Mesenchymal stem cell (in vitro differentiated cells and primary cell): ENCODE data around the gene INAFM1.

Experiments used
- DNase-seq: peaks from one replicate; pipeline ENCODE4 v3.0.0-alpha.2; 2013
- H2AFZ ChIP-seq: one replicate; pipeline ENCODE4 v1.6.1; 2013; ENCODE audit warnings: low read depth, mild to moderate bottlenecking, control low read depth, inconsistent platforms, low read length, moderate library complexity
- H2AK5ac ChIP-seq: 2 replicates; pipeline ENCODE4 v1.6.1; 2013; ENCODE audit warnings: low read length, moderate library complexity, mild to moderate bottlenecking, inconsistent platforms; ENCODE audit not compliant: severe bottlenecking
- H2BK120ac ChIP-seq: one replicate; pipeline ENCODE4 v1.6.1; 2013; ENCODE audit warnings: low read depth, mild to moderate bottlenecking, inconsistent platforms, low read length, moderate library complexity
- H2BK12ac ChIP-seq, 2 experiments: one replicate each; pipeline ENCODE4 v1.6.1; 2013; ENCODE audit warnings: inconsistent platforms in 2 of 2, low read length in 2 of 2, mild to moderate bottlenecking in 2 of 2, moderate library complexity in 2 of 2, control low read depth in 1 of 2
- H2BK15ac ChIP-seq: one replicate; pipeline ENCODE4 v1.6.1; 2013; ENCODE audit warnings: mild to moderate bottlenecking, low read depth, inconsistent platforms; ENCODE audit not compliant: poor library complexity, severe bottlenecking
- H2BK5ac ChIP-seq: 2 replicates; pipeline ENCODE4 v1.6.1; 2013; ENCODE audit warnings: low read depth, mild to moderate bottlenecking, low read length, control low read depth, inconsistent platforms; ENCODE audit not compliant: poor library complexity, severe bottlenecking
- H3K14ac ChIP-seq, 2 experiments: one replicate each; pipeline ENCODE4 v1.6.1; 2013; ENCODE audit warnings: inconsistent platforms in 2 of 2, low read length in 2 of 2, control low read depth in 1 of 2, mild to moderate bottlenecking in 1 of 2, moderate library complexity in 1 of 2
- H3K18ac ChIP-seq, 2 experiments: one replicate each; pipeline ENCODE4 v1.6.1; 2013; ENCODE audit warnings: inconsistent platforms in 2 of 2, low read length in 2 of 2, control low read depth in 1 of 2, low read depth in 1 of 2, mild to moderate bottlenecking in 1 of 2
- H3K23ac ChIP-seq, 2 experiments: one replicate each; pipeline ENCODE4 v1.6.1; 2013; ENCODE audit warnings: inconsistent platforms in 2 of 2, low read length in 2 of 2, mild to moderate bottlenecking in 2 of 2, moderate library complexity in 2 of 2, control low read depth in 1 of 2
- H3K27ac ChIP-seq: 2 replicates; pipeline ENCODE4 v1.5.1; 2013; ENCODE audit warnings: mild to moderate bottlenecking, moderate library complexity, low read length, control low read depth, inconsistent platforms; ENCODE audit not compliant: poor library complexity, severe bottlenecking
- H3K27me3 ChIP-seq, 2 experiments: 2 replicates each; pipeline versions ENCODE4 v1.6.1 to v1.7.0; 2013; ENCODE audit warnings: low read length in 2 of 2, mild to moderate bottlenecking in 2 of 2, moderate library complexity in 2 of 2, control low read depth in 1 of 2, inconsistent platforms in 1 of 2; ENCODE audit not compliant: control insufficient read depth in 1 of 2, insufficient read depth in 1 of 2
- H3K36me3 ChIP-seq, 2 experiments: 2 replicates each; pipeline versions ENCODE4 v1.6.1 to v1.7.0; 2013; ENCODE audit warnings: low read length in 2 of 2, control low read depth in 1 of 2, inconsistent platforms in 1 of 2, low read depth in 1 of 2, mild to moderate bottlenecking in 1 of 2; ENCODE audit not compliant: insufficient read depth in 2 of 2, control insufficient read depth in 1 of 2
- H3K4ac ChIP-seq, 2 experiments: one replicate each; pipeline ENCODE4 v1.6.1; 2013; ENCODE audit warnings: inconsistent platforms in 2 of 2, low read length in 2 of 2, mild to moderate bottlenecking in 2 of 2, moderate library complexity in 2 of 2, control low read depth in 1 of 2, low read depth in 1 of 2
- H3K4me1 ChIP-seq: 2 replicates; pipeline ENCODE4 v1.6.1; 2013; ENCODE audit warnings: low read depth, low read length, control low read depth; ENCODE audit not compliant: control insufficient read depth, insufficient read depth
- H3K4me2 ChIP-seq: 2 replicates; pipeline ENCODE4 v1.6.1; 2013; ENCODE audit warnings: low read length, mild to moderate bottlenecking, inconsistent platforms; ENCODE audit not compliant: poor library complexity, severe bottlenecking
- H3K4me3 ChIP-seq, 2 experiments: 2 replicates each; pipeline versions ENCODE4 v1.5.1 to v1.7.0; 2013; ENCODE audit warnings: low read length in 2 of 2, mild to moderate bottlenecking in 2 of 2, control low read depth in 1 of 2, low read depth in 1 of 2; ENCODE audit not compliant: insufficient read depth in 1 of 2
- H3K79me1 ChIP-seq: replicated peaks from 2 replicates; pipeline ENCODE4 v1.6.1; 2013; ENCODE audit warnings: mild to moderate bottlenecking, control low read depth, low read length, inconsistent platforms; ENCODE audit not compliant: poor library complexity, severe bottlenecking
- H3K9ac ChIP-seq: 2 replicates; pipeline ENCODE4 v1.7.0; 2013; ENCODE audit warnings: mild to moderate bottlenecking, low read length, moderate library complexity
- H3K9me3 ChIP-seq: 2 replicates; pipeline ENCODE4 v1.7.0; 2013; ENCODE audit warnings: mild to moderate bottlenecking, low read length; ENCODE audit not compliant: control insufficient read depth
- H4K8ac ChIP-seq: one replicate; pipeline ENCODE4 v1.6.1; 2013; ENCODE audit warnings: inconsistent platforms, mild to moderate bottlenecking, low read length, moderate library complexity
- H4K91ac ChIP-seq: one replicate; pipeline ENCODE4 v1.6.1; 2013; ENCODE audit warnings: mild to moderate bottlenecking, low read length, inconsistent platforms
- WGBS: methylation state at CpG from one replicate; pipeline ENCODE4 v1.1.7; 2013; ENCODE audit warnings: mixed read lengths; 5-methylcytosine and 5-hydroxymethylcytosine counted together

The INAFM1 gene

DNA sequence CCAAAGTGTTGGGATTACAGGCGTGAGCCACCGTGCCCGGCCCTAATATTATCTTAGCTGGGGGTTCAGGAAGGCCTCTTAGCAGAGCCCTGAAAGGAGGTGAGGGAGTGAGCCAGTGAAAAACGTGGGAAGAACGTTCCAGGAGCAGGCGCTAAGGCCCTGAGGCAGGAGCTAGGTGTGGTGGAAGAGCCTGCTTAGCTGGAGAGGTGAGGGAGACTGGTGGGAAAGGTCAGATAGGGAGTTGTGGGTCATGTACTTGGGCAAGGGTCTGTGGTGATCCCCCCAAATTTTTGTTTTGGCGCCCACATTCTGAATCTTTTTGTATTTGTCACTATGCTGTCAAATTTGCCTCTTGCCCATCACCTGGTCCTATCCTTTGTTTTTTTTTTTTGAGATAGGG is 5.1 kb upstream of the INAFM1 start:
- H3K4ac ChIP-seq = no peak overlapping the region
- no peak overlapping the region for H3K9ac ChIP-seq
- 93% methylated on average over 7 of the region's 7 CpGs for WGBS
- no peak overlapping the region for H3K4me2 ChIP-seq
- no peak overlapping the region for H2BK120ac ChIP-seq
- H3K23ac ChIP-seq = no peak overlapping the region
- no peak overlapping the region for H4K8ac ChIP-seq
- H2BK15ac ChIP-seq = no peak overlapping the region
- H3K79me1 ChIP-seq = peaks cover 37% of the 10 kb centered on the region
- no peak overlapping the region for H2BK5ac ChIP-seq
- no peak overlapping the region for H2AK5ac ChIP-seq
- no peak overlapping the region for H3K4me3 ChIP-seq
- no peak overlapping the region for H2AFZ ChIP-seq
- H3K4me1 ChIP-seq = peaks cover 8% of the 10 kb centered on the region
- no peak overlapping the region for H3K27ac ChIP-seq
- peak overlapping the region; percentile 27 for H4K91ac ChIP-seq
- H2BK12ac ChIP-seq = no peak overlapping the region
- no peak for DNase-seq
- no peaks in the 10 kb centered on the region for H3K27me3 ChIP-seq
- H3K18ac ChIP-seq = no peak overlapping the region
- H3K36me3 ChIP-seq = peaks cover 54 to 65% of the 10 kb centered on the region in 2 experiments
- H3K9me3 ChIP-seq = no peaks in the 10 kb centered on the region
- H3K14ac ChIP-seq = no peak overlapping the region

DNA sequence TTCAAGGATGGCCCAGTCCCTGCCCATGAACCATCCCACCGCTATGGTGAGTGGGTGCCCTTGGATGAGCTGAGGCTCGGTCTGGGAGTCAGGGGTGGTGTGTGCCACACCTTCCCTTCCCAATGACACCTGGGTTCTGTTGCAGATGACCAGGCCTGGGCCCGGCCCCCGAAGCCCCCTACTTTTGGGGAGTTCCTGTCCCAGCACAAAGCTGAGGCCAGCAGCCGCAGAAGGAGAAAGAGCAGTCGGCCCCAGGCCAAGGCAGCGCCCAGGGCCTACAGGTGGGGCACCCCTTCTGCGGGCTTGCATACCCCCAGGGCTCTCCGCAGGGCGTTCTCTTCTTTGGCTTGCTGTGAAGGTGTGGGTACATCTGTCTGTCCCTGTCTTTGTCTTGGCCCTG is 4.3 kb upstream of the INAFM1 start:
- Histone ChIP-seq H3K27me3 (no peaks in the 10 kb centered on the region), H3K9me3 (no peaks in the 10 kb centered on the region), H3K79me1 (peaks cover 33% of the 10 kb centered on the region), H4K8ac (no peak overlapping the region), H2AFZ (no peak overlapping the region), H3K4ac (no peak overlapping the region), H3K4me2 (no peak overlapping the region), H3K14ac (no peak overlapping the region), H3K27ac (no peak overlapping the region), H2BK12ac (no peak overlapping the region), H3K4me3 (no peak overlapping the region), H3K4me1 (peaks cover 15% of the 10 kb centered on the region), H3K18ac (no peak overlapping the region), H3K23ac (no peak overlapping the region), H2BK5ac (no peak overlapping the region), H2AK5ac (no peak overlapping the region), H2BK120ac (no peak overlapping the region), H3K36me3 (peaks cover 46 to 57% of the 10 kb centered on the region in 2 experiments), H2BK15ac (no peak overlapping the region), H4K91ac (no peak overlapping the region), H3K9ac (no peak overlapping the region)
- WGBS = 99% methylated on average over 10 of the region's 10 CpGs
- DNase-seq = no peak

DNA sequence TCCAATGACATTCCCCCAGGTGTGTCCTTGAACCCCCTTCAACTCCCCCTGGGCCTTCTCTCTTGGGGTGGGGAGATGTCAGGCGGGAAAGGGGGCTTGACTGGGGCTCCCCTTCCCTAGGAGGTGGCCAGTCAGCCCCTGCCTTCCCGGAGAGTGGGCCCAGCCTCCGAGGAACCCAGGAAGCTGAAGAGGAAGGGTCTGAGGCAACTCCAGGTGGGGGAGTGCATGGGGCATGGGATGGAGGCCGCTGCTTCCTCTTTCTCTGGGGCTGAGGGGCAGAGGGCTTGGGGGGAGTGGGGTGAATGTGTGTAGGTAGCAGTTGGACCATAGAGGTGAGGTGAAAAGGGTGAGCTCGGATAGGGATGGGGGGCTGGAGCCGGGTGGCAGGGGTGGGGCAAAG is 2.7 kb upstream of the INAFM1 start:
- H2AFZ ChIP-seq = no peak overlapping the region
- peaks cover 36 to 51% of the 10 kb centered on the region in 2 experiments for H3K36me3 ChIP-seq
- no peak overlapping the region for H3K9ac ChIP-seq
- no peak overlapping the region for H2BK120ac ChIP-seq
- no peak overlapping the region for H3K14ac ChIP-seq
- H2BK12ac ChIP-seq = no peak overlapping the region
- H3K4ac ChIP-seq = no peak overlapping the region
- no peak overlapping the region for H2BK15ac ChIP-seq
- no peaks in the 10 kb centered on the region for H3K9me3 ChIP-seq
- no peak overlapping the region for H3K27ac ChIP-seq
- no peak overlapping the region for H2BK5ac ChIP-seq
- 87% methylated on average over 6 of the region's 6 CpGs for WGBS
- H3K4me3 ChIP-seq = no peak overlapping the region
- no peak overlapping the region for H3K18ac ChIP-seq
- no peaks in the 10 kb centered on the region for H3K27me3 ChIP-seq
- no peak overlapping the region for H3K23ac ChIP-seq
- H3K4me1 ChIP-seq = peaks cover 19% of the 10 kb centered on the region
- no peak overlapping the region for H3K4me2 ChIP-seq
- no peak overlapping the region for H4K91ac ChIP-seq
- peaks cover 30% of the 10 kb centered on the region for H3K79me1 ChIP-seq
- no peak for DNase-seq
- no peak overlapping the region for H4K8ac ChIP-seq
- H2AK5ac ChIP-seq = no peak overlapping the region

DNA sequence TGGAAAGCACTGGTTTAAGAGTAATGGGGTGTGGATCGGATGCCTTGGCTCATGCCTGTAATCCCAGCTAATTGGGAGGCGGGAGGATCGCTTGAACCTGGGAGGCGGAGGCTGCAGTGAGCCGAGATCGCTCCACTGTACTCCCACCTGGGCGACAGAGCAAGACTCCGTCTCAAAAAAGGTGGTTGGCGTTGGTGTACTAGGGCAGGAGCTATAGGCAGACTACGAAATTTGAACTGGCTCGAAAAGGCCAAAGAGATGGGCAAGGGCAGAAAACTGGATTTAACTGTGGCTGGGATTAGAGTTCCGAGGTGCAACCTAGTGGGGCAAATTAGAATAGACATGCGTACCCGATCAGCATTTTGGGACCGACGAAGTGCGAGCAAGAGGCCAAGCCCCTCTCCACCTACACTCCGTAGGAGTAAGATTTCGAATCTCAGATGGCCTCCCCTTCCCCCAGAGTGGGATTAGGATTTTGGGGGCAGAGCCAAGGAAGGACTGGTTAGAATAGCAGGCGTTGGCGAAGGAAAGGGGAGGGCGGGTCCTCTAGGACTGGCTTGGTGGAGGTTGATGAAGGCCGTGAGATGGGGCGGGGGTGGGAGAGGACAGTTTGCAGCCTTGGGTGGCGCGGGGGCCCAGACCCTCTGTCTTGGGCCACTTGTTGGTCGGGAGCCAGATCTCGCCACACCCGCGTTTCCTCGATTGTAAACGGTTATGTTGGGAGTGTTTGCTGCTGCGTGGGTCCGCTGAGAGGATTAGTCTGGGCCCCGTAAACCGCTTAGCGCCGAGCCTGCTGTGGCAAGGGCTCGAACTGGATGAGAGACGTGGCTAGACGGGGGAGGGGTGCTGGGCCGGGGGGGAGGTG is 2.0 kb upstream of the INAFM1 start:
- Histone ChIP-seq H3K14ac (peak overlapping the region in 1 of 2 experiments; percentile 27), H3K9me3 (no peaks in the 10 kb centered on the region), H2BK15ac (peak overlapping the region; percentile 57), H3K18ac (peak overlapping the region; percentile 96 to 97), H3K27ac (peak overlapping the region; percentile 99), H2AFZ (peak overlapping the region; percentile 72), H3K4me2 (peak overlapping the region; percentile 88), H3K4ac (peak overlapping the region; percentile 84 to 93), H2BK120ac (peak overlapping the region; percentile 77), H3K4me3 (peak overlapping the region; percentile 69 to 83), H2BK5ac (peak overlapping the region; percentile 76), H3K79me1 (peaks cover 28% of the 10 kb centered on the region), H4K8ac (peak overlapping the region; percentile 97), H4K91ac (peak overlapping the region; percentile 83), H3K9ac (peak overlapping the region; percentile 93), H3K27me3 (no peaks in the 10 kb centered on the region), H2AK5ac (peak overlapping the region; percentile 29), H2BK12ac (peak overlapping the region; percentile 25 to 68), H3K23ac (peak overlapping the region in 1 of 2 experiments; percentile 64), H3K4me1 (peaks cover 17% of the 10 kb centered on the region), H3K36me3 (peaks cover 29 to 44% of the 10 kb centered on the region in 2 experiments)
- DNase-seq = no peak
- 41% methylated on average over 30 of the region's 42 CpGs for WGBS
